SH-SY5Y (cell line): ENCODE data around the gene VMP1.

ENCODE experiments used
- GATA2 ChIP-seq: IDR thresholded peaks from 2 replicates; pipeline ENCODE4 v1.6.1; 2011; ENCODE audit warnings: mild to moderate bottlenecking, low read depth, low read length
- GATA3 ChIP-seq: IDR thresholded peaks from 2 replicates; pipeline ENCODE4 v1.6.1; 2011; ENCODE audit warnings: low read depth, mild to moderate bottlenecking, low read length, moderate library complexity

The VMP1 gene

GRCh38 chr17:59753522-59754467 lies 46.3 kb downstream of the VMP1 start:
- TF ChIP-seq GATA3 (no peak), GATA2 (no peak)

GRCh38 chr17:59754552-59754951 lies 47.1 kb downstream of the VMP1 start:
- TF ChIP-seq GATA2 (no peak), GATA3 (no peak)

- no peak for TF ChIP-seq GATA3
- TF ChIP-seq GATA2: no peak
These were observed 48.9 kb downstream of the VMP1 start for GRCh38 chr17:59756236-59756818.

- no peak for TF ChIP-seq GATA2
- TF ChIP-seq GATA3: no peak
These were observed 49.6 kb downstream of the VMP1 start for GRCh38 chr17:59757043-59757442.

GRCh38 chr17:59757470-59757869 lies 50.0 kb downstream of the VMP1 start:
- no peak for TF ChIP-seq GATA3
- TF ChIP-seq GATA2: no peak

GRCh38 chr17:59757881-59758385 lies 50.5 kb downstream of the VMP1 start:
- TF ChIP-seq GATA2 (no peak), GATA3 (no peak)

GRCh38 chr17:59760160-59760559 lies 52.7 kb downstream of the VMP1 start:
- no peak for TF ChIP-seq GATA2
- TF ChIP-seq GATA3: no peak

- TF ChIP-seq GATA3: no peak
- TF ChIP-seq GATA2: no peak
These were observed 54.1 kb downstream of the VMP1 start for GRCh38 chr17:59761385-59762048.

GRCh38 chr17:59762049-59762823 lies 54.8 kb downstream of the VMP1 start:
- TF ChIP-seq GATA3 (no peak), GATA2 (no peak)

GRCh38 chr17:59762824-59763374 lies 55.4 kb downstream of the VMP1 start:
- TF ChIP-seq GATA3 (no peak), GATA2 (no peak)

- no peak for TF ChIP-seq GATA3
- TF ChIP-seq GATA2: no peak
These were observed 56.4 kb downstream of the VMP1 start for GRCh38 chr17:59763861-59764260.

- no peak for TF ChIP-seq GATA3
- no peak for TF ChIP-seq GATA2
These were observed 56.9 kb downstream of the VMP1 start for GRCh38 chr17:59764292-59764741.

GRCh38 chr17:59765038-59765437 lies 57.6 kb downstream of the VMP1 start:
- TF ChIP-seq GATA2: no peak
- no peak for TF ChIP-seq GATA3

GRCh38 chr17:59766491-59766890 lies 59.0 kb downstream of the VMP1 start:
- TF ChIP-seq GATA2 (no peak), GATA3 (no peak)
